Amygdala (tissue), 56 donors: ENCODE results near the gene ST14.
"Not testable (repeated sequence)": the region's sequence is repeated elsewhere in the genome, so short reads cannot be mapped to it uniquely, and the experiment has no call there.

Experiments used
- DNase-seq, 56 donors: peaks; one replicate each; lab custom pipeline; 2025; lab: John Stamatoyannopoulos, UW

The ST14 gene

DNA sequence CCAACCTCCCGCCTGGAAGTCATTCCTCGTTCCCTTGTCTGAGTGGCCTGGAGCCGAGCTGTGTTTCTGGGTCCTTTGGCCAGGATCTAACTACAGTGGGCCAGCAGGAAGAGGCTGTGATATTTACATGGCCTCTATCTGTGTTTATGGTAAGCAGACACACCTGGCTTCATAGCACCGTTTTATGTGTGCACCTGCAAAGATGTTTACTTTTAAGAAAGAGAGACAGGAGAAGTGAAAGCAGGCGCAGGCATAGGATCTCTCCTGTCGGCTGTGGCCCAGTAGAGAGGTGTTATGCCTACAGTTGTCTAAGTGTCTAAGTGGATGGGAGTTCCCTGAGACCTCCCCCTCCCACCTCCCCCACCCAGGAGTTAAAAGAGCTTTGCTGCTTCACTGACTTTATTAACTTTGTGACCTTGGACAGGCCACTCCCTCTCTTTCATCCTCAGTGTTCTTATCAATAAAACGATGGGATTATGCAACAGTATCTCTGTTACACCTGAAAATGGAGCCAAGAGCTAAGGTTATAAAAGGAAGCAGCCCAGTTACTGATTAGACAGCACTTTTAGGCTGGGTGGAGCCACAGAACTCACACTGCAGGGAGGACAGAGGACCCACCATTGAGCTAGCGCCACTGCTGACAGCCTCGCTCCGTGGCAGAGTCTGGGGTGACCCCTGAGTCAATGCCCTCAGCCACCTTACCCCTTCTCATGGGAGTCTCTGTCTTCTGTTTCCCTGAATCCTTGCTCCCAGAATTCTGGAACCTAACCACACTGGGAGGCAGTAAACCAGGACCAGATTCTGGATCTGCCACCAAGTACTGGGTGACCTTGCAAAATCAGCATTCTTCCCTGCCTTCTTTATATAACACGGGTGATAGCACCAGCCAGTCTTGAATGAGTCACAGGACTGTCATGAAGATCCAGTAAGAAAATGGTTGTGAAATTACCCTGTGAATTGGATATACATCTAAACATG is 22.0 kb downstream of the ST14 start:
- no peak for DNase-seq

DNA sequence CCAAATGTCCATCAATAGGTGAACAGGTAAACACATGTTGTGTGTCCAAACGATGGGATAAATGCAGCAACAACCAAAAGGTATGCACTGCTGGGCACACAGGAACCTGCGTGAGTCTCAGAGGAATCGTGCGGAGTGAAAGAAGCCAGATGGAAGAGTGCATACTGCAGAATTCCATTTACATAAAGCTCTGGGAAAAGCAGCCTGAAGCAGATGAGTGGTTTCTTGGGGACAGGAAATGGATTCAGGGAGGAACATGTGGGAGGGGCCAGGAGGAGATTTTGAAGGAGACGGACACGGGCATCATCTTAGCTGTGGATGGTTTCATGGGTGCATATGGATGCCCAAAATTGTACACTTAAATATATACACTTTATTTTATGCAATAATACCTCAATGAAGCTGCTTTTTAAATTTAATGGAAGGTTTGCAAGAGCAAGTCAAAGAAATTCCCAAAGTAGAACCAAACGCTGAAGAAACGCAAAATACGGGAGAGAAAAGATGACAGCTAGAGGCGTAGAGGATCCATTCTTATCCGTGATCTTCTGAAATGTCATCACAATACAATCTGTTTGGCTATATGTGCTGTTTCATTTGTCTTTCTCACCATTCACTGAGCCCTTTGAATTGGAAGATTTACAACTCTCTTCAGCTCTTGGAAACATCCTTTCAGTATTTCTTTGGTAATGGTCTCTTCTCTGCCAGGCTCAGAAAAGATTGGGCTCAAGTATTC is 24.5 kb downstream of the ST14 start:
- DNase-seq: no peak

DNA sequence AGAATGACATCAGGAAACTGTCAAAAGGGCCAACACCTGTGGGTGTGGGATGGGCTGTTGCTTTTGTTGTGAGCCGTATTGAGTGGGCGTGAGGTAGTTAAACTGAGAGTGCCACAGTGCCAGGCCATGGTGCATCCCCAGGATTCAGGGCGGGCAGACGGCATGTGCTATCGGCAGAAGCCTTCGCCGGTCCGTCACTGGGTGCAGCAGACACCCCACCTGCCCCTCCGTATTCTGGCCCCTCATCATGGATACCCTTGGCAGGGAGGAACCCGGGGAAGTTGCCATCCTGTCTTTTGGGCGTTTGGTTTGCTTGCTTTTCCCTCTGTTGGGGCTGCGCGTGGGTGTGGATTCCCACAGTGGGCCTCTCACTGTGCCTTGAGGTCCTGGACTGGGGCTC is 27.5 kb downstream of the ST14 start:
- DNase-seq: no peak

DNA sequence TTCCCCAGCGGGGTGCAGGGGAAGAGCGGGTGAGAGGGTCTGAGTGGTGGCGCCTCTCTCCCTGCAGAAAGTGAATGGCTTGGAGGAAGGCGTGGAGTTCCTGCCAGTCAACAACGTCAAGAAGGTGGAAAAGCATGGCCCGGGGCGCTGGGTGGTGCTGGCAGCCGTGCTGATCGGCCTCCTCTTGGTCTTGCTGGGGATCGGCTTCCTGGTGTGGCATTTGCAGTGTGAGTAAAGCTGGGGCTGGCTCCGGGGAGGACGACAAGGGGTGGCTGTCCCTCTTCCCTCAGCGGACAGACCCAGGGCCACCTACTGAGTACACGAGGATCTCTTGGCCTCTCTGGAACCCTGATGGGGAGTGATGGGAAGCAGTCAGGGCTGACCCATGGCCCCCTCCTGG is 28.5 kb downstream of the ST14 start:
- DNase-seq: no peak

DNA sequence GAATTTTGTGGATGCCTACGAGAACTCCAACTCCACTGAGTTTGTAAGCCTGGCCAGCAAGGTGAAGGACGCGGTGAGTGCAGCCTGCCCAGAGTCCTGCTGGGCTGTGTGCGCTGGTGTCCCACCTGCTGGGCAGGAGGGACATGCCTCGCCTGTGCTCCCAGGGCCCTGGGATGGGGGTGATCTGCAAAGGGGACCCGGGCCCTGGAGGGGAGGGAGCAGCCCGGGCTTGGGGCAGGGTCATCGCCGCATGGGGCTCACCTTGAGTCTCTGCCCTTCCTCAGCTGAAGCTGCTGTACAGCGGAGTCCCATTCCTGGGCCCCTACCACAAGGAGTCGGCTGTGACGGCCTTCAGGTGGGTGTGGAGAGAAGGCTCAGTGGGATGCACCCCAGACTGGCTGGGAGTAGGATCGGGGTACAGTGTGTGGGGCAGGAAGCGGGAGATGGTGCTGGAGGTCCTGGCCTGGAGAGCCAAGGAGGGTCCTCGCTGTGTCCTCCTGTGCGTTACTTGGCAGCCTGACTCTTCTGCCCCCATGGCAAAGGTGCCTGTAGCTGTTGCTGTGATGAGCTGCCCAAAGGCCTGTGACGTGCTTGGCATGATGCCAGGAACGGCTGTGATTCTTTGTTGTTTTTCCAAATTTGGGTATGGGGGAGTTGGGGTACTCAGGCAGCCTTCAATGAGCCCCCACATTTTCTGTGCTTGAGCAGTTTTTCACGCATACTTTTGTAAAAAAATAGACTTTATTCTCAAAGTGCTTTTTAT is 29.2 kb downstream of the ST14 start:
- DNase-seq: no peak

DNA sequence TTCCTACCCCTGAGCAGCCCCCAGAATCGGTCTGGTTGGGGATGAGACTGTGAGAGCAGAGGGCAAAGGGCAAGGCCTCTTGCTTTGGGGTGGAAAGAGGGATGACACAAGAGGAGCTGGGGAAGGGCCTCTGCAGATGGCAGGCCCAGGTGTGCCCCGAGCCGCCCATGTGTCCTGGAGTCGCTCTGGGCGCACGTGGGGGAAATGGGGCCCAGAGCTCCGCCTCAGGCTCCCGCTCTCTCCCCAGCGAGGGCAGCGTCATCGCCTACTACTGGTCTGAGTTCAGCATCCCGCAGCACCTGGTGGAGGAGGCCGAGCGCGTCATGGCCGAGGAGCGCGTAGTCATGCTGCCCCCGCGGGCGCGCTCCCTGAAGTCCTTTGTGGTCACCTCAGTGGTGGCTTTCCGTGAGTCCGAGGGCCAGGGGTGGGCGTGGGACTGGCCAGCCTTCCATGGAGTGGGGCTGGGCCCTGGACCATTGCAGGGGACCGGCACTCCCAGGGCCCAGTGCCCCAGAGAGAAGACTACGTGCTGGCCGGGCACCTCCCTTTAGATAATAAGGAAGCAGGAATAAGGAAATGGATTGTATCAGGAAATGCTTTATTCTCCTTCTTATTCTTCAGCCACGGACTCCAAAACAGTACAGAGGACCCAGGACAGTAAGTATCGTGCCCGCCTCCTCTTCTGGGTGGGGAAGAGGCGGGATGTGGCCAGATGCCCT is 30.1 kb downstream of the ST14 start:
- DNase-seq: no peak

DNA sequence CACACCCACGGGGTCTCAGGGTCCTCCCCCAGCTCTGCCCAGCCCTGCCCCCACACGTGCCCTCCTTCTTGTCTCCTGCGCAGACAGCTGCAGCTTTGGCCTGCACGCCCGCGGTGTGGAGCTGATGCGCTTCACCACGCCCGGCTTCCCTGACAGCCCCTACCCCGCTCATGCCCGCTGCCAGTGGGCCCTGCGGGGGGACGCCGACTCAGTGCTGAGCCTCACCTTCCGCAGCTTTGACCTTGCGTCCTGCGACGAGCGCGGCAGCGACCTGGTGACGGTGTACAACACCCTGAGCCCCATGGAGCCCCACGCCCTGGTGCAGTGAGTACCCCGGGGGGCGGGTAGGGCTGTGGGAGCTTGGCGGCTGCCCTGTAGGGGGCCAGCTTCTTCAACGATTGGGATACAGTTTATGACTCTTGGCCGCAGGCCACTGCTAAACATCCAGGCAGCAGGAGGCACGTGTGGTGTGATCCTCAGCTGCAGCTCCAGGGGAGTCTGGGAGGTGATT is 30.8 kb downstream of the ST14 start:
- no peak for DNase-seq

DNA sequence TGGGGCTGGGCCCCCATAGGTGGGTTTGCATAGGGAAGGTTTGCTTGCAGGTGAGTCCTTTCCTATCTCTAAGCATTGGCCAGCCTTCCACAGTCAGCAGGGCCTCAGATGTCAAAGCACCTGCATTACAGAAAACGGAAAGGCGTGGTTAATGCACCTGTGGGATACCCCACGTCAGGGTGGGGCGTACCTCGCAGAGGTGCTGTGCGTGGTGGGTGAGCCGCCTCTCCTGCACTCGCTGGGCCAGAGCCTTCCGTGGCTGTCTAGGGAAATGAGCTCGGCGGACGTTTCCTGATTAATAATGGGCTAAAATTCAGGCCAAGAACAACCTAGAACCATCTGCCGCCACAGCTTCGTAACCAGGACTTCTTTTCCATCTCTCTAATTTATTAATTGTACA is 32.3 kb downstream of the ST14 start:
- DNase-seq: no peak

DNA sequence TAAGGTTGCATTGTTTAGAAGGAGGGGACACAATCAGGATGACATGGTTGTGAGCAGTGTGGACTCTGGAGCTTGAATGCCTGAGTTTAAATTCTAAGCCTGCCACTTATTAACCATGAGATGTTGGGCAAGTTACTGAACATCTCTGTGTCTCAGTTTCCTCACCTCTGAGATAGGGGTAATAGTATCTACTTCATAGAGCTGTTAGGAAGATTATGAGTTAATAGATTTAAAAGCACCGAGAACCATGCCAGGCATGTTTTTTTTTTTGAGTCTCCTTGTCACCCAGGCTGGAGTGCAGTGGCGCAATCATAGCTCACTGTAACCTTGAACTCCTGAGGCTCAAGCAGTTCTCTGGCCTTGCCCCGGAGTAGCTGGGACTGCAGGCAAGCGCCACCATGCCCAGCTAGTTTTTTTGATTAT is 33.3 kb downstream of the ST14 start:
- no peak for DNase-seq

DNA sequence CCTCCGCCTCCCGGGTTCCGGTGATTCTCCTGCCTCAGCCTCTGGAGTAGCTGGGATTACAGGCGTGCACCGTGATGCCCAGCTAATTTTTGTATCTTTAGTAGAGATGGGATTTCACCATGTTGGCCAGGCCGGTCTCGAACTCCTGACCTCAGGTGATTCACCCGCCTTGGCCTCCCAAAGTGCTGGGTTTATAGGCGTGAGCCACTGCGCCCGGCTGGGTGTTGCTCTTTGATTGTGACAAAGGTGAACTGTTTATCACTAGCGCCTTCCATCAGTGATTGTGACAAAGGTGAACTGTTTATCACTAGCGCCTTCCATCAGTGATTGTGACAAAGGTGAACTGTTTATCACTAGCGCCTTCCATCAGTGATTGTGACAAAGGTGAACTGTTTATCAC is 34.0 kb downstream of the ST14 start:
- DNase-seq: not testable (repeated sequence)

DNA sequence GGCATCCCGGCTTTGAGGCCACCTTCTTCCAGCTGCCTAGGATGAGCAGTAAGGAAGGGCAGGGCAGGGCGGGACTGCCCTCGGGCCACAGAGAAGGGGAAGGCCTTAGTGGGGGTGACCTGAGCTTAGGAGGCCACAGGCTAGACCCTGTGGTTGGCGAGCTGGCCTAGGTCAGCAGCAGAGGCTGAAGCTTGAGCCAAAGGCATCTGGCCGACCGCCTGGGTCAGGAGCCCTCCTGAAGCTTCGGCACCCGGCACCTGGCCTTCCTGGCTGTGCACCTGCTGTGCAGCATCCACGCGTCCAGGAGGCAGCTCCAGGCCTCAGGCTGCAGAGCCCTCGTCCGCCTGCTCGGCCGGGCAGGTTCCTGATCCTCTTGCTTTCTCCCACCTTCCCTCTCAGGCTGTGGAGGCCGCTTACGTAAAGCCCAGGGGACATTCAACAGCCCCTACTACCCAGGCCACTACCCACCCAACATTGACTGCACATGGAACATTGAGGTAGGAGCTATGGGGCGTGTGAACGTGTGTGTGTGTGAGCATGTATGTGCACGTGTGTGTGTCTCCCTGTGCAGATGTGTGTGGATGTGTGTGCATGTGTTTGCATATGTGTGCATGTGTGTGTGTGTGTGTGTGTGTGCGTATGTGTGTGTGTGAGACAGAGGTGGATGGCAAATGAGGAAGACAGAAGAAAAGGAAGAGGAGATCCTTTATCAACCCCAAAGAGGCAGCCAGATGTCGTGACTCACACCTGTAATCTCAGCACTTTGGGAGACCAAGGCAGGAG is 34.9 kb downstream of the ST14 start:
- DNase-seq: no peak

DNA sequence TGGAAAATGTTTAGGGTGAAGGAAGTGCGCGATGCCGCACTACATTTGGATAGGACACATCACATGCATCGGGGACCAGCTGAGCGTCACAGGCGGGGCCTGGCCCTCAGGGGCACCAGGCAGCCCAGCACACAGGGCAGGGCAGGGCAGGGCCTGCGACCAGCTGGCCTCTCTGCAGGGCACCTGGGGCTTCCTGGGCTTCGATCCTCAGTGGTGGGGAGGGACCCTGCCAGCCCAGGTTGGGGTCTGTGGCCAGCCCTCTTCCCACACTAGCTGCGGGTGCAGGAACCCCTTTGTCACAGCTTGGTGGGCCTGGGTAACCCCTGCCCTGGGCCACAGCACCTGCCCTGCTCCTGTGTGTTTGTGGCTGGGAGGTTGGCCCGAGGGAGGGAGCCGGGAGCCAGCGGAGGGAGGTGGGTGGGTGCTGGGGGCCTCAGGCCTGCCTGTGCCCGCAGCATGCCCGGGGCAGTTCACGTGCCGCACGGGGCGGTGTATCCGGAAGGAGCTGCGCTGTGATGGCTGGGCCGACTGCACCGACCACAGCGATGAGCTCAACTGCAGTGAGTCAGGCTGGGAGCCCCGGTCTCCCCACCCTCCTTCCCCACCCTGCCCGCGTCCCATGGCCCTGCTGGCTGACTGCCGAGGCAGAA is 37.9 kb downstream of the ST14 start:
- DNase-seq: no peak

DNA sequence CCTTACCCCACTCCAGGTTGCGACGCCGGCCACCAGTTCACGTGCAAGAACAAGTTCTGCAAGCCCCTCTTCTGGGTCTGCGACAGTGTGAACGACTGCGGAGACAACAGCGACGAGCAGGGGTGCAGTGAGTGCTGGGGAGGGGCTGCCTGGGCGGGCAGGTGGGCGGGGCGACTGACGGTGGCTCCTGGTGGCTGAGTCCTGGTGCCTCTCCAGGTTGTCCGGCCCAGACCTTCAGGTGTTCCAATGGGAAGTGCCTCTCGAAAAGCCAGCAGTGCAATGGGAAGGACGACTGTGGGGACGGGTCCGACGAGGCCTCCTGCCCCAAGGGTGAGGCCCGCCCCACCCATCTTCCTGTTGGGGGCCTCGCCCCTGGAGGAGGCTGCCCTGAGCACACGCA is 38.7 kb downstream of the ST14 start:
- no peak for DNase-seq

DNA sequence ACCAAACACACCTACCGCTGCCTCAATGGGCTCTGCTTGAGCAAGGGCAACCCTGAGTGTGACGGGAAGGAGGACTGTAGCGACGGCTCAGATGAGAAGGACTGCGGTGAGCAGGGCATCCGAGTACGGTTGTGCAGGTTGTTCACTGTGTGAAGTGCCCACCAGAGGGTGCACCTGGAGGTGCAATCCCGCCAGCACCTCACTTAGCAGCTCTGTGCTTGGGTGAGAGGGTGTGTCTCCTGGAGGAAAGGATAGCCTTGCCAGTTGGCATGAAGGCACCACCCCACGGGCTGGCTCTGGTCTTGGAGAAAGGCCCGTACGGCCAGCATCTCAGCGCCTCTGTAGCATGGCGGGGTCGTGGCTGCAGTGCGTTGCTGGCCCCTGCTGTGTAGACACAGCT is 39.4 kb downstream of the ST14 start:
- DNase-seq: no peak

DNA sequence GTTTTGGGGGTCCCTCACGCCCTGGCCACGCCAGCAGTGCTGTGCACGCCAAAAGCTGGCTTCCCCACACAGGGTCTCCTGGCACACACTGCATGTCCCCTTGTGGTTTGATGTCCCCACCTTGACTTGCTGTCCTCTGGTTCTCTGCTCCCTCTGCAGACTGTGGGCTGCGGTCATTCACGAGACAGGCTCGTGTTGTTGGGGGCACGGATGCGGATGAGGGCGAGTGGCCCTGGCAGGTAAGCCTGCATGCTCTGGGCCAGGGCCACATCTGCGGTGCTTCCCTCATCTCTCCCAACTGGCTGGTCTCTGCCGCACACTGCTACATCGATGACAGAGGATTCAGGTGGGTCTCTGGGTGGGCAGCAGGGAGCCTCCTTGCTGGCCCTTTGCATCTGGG is 40.2 kb downstream of the ST14 start:
- no peak for DNase-seq

DNA sequence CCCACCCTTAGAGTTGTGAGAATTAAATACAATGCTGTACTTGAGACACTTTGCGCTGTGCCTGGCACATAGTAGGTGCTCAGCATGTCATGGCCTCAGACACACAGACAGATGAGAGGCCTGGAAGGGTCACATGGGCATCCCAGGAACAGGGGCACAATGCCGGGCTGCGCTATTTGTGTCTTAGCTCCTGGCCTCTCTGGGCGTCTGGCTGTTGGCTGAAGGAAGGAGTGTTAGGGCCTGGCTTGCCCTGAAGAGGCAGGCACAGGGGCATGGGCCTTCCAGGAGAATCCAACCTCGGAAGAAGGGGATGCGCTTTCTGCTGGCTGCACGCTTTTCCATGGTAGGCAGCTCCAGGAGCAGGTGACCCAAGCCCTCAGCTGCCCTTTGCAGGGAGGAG is 41.4 kb downstream of the ST14 start:
- no peak for DNase-seq

DNA sequence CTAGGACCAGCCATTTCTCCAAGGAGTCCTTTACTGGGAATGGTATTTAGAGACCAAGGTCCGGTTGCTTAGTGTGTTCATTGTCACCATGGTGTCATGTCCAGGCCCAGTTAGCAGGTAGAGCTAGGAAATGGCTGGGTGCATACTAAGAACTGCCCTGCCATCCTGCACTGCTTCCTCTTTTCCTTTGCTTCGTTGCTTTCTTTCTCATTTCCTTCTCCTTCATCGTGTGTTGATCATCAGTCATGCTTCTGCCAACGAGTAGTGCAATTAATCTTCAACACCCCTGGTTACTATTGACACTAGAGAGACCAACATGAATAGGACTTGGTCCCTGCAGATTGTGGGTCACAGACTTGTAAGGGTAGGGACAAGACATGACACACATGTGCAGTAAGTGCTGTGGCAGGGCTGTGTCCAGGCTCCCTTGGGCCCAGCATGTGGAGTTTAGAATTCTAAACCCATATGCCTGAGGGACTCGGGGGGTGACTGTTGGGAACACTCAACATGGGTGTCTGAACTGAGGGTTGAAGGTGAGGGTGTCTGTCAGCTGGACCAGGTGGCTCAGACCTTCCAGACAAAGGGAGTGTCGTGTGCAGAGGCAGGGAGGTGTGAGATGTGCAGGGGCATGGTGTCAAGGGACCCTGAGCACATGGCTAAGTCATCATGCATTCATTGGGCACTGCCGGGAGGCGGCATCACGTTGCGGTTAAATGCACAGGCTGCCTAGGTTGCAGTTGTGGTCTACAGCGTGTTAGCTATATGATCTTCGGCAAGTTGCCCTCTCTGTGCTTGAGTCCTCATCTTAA is 42.6 kb downstream of the ST14 start:
- no peak for DNase-seq
